ENCODE measurements around the gene GLI2.

Gene GLI2

DNA sequence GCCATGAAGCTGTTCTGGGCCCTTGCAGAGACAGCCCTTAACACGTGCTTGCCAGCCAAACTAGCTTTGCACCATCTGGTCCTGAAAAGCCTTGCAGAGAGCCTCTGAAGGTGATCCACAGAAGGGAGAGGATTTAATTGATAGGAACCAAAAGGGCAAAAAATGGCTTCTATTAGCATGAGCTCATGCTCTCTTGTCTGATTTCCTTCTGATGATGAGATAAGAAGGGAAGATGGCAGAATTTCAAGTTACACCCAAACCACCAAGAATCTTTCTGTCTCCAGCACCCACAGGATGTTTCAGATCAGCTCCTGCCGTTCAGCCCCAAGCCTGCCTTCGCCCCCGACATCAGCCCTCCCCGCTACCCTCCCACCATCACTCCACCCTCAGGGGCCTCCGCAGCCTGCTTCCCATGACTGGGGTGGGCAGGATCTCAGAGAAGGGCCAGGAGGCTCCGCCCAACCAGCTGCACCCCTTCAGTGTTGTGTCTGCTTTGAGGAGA, 23.4 kb upstream of the GLI2 start:
- peak; percentile 39 for DNase-seq (ENCODE audit: low read depth)

DNA sequence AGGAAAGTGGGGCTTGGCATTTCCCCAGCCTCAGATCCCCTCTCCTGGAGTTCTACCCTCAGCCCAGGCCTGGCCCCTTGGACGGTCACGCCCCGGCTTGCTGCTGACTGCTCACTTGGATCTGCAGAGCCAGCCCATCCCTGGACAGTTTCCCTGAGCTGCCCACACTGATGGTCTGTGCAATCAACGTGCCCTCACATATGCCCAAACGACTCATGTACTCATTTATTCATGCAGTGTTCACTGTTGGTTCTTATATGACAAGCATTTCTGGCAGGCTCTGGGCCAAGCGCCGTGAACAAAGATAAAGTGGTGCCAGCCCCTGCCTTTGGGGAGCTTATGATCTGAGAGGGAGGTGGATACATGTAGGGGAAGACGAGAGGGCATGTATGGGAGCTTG, 20.3 kb upstream of the GLI2 start:
- no peak for DNase-seq (ENCODE audit: low read depth)

DNA sequence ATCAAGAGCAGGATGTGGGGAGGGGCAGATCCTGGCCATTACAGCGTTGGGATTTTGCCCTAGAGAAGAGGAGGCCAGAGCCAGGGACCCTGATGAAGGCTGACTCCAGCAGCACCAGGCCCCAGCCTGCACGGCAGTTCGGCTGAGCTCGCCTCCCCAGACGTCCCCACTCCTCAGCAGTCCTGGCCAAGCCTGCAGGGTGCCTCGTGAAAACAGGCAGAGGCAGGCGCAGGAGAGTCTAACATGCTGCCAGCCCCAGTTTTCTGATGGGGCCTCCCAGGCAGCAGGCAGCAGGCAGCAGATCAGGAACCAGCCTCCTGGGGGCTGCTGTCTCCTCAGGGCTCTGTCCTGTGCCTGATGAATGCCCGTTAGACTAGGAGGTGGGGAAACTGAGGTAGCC, 19.7 kb upstream of the GLI2 start:
- DNase-seq (ENCODE audit: low read depth), result no peak

DNA sequence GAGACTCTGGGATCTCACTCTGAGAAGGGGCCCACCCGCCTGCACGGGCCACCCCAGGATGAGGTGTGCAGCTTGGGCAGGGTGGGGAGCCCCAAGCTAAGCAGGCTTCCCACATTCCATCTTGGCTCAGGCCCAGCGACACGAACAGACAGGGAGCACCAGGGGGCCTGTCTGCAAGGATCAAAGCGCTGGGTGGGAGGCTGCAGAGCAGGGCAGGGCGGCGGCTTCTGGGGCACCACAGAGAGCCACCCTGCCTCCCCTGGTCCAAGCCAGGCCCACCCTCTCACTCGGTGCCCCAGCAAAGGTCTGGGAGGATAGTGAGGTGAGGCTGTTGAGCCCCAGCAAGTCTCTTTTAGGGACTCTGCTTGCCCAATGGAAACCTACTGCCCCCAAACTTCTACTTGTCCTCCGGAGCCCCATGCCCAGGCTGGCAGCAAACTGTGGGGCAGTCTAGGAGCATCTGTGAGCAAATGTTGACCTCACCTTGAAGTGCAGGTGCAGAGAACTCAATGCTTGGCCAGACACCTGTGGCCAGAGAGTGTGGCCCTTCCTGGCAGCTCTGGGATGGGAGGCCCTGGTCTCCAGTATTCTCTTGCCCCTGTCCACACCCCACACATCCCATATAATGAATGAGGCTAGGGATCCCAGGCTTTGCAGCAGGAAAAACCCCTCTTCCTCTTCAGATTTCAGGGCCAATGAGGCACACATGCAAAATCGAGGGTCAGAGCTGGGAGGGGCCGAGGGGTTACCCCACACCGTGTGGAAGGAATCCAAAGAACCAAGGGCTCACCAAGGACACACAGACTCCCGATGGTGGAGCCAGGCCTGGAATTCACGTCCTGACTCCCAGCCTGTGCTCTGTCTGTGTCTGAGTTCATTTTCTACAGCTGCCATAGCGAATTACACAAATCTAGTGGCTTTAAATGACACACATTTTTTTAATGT, 18.8 kb upstream of the GLI2 start:
- no peak for DNase-seq (ENCODE audit: low read depth)

DNA sequence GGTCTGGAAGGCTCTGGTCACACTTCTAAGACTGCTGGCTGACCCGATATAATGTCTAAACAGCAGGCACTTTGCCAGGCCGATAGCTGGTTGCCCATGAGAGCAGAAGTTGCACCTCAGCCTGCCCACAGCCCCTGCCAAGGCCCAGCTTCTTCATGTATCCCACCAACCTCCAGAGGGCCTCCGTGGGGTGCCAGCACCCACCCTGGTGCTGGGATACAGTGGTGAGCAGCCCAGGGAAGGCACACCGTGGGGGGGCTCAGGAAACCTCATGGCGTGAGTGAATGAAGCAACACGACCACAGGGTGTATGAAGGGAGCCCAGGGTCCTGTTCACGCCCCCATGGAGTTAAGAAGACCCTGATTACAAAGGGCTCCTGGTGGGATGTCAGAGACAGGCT, 16.2 kb upstream of the GLI2 start:
- DNase-seq (ENCODE audit: low read depth), result no peak

DNA sequence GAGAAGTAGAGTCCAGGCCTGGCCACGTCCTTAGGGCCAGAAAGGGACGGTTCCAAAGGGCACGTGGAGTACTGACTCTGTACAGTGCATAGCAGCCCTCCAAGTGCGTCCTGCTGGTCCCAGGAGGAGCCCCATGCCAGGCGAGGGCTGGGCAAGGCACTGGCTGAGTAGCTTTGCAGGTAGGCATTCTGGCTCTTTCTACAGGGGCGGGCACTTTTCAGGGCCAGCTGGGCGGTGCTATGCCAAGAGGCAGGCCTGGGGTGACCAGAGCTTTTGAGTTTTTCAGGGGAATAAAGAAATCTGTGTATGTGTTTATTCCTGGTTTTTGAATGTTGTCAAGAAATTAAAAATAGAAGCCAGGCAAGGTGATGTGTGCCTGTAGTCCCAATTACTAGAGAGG, 15.4 kb upstream of the GLI2 start:
- no peak for DNase-seq (ENCODE audit: low read depth)

DNA sequence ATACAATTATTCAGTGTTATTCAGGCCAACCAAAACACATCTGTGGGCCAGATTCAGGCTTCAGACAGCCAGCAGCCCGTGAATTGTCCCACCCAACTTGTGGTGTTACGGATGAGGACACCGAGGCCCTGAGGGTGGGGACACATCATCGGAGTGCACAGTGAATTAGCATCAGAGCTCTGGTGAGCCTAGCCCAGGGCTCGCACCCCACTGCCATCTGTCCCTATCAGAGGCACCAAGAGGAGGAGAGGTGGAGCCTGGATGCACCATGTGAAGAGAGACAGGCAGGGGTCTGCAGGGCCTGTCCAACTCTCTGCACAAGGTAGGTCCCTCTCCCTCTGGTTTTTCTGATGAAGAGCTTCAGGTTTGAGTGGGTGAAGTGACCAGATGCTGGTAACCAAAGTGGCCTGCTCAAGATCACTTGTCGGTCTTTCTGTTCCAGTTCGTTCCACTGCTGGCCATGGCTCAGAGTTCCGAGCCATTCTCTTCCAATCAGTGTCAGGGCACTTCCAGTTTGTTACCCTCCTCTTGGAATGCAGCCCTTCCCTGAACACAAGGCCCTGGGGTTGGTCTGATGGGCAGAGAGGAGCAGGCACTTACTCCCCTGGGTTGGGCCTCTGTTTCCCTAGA, 14.8 kb upstream of the GLI2 start:
- DNase-seq (ENCODE audit: low read depth), result no peak

DNA sequence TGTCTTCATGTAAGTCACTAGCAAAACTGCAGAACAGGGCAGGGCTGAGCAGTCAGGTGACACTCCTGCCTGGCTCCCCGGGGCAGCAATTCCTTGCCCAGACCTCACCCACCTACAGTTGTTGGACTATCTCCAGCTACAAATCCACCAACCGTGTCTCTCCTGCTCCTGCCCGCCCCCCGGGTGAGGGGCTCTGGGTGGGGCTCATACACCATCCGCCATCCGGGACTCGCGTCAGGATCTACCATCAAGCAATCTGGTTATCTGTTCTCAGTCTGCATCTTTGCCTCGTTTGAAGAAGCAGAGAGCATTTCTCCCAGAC, 13.5 kb upstream of the GLI2 start:
- no peak for DNase-seq (ENCODE audit: low read depth)

DNA sequence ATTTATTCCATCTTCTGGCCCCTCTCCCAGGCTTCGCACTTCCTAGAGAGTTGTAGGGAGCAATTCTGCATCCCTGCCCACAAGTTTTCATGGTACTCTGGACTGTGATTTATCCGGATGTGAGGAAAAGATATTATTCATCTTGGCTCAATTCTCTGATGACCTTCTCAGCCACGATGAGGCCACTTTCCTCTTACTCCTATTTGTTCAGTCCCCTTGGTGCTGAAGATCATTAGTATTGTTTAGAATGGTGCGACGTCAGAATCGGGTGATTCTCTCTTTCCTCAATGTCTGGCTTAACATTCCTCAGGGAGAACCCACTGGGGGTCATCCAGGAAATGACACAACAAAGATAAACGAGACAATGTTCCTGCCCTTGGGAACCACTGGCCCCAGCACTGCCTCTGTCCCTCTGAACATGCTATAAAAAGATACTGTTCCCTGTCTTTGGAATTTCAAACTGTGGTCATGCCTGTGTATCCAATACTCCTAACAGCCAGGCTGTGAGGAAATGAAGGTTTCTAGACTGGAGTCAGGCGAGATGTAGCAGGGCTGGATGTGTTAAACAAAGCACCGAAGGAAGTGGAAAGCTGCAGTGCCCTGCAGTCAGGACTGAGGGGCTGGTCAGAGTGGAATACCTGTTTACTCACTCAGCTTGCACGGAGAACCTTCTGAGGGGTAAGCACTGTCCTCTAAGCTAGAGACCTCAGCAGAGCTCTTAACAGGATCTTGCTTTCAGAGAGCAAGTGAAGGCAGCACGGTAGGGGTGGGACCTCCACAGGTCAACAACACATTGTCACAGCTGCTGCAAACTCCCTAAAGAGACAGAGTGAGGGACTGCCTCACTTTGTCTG, 12.9 kb upstream of the GLI2 start:
- DNase-seq (ENCODE audit: low read depth), result peak; percentile 41

DNA sequence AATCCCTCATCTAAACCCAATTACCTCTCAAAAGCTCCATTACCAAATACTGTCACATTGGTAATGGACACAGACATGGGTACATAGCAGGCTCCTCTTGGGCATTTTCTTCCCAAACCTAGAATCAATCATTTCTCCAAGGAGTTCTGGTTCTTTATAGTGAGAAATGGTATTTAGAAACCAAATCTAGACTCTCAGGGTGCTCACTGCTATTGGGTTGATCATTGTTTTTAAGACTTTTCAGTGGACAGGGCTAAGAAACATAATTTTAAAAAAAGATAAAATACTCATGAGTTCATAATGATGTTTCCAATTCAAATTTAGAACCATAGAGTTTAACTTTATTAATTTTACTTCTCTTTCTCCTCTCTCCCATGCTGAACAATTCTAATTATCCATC, 9.4 kb upstream of the GLI2 start:
- no peak for DNase-seq (ENCODE audit: low read depth)

DNA sequence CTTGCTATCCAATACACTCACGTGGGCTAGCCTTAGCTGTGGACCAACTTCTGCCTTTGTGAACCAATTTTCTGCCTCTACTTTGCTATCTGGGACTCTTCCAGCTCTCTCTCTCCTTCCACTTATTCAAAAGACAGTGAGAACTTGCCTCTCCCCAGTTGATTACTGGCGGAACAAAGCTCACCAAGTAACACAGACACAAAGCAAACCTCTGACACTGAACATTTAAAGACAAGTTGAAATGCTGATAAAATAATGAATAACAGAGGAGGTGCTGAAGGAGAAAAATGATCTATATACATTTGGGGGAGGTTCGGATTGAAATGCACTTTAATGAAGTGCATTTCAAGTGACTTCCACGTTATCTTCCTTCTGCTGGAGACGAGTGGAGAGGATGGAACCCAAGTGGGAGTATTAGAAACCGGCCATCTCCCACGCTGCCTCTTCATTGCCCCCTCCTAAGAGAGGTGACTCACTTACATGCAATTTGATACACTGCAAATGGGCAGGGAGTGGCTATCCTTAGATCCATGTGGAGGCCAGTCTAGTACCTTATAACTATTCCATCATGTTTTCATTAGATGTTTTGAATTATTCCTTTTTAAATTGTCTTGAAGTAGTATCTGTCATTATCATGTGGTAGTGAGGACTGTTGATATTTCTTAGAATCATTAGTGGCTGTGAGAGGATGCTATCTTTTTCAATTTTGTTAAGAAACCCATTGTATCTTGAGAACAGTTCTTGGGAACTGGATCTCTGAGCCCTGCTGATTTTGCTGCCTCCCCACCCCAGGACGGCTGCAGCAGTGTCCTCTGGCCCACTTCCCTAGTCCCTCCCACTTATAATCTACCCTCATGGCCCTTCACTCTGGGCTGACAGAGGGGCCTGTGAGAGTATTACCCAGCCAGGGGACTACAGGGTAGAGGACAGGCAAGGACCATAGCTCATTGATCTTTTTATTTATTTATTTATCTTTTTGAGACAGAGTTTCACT, 6.0 kb upstream of the GLI2 start:
- DNase-seq (ENCODE audit: low read depth), result peak; percentile 86

DNA sequence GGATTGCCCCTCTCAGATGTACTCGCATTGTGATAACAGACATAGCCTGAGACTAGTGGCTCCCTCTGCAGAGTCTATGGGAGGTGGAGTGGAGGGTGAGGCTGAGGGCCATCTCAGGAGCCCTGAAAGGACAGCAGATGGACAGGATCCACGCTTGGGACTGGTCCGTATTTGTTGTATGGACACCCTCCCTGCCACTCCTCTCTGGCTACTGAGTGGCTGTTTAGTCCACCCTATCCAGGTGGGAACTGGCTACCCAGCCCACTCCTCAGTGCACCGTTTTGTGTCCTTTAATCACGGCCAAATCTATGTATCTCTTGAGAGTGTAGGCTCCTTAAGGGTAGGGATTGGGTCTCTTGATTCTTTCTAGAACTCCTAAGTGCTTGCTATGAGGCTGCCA, 4.5 kb upstream of the GLI2 start:
- DNase-seq (ENCODE audit: low read depth), result no peak

DNA sequence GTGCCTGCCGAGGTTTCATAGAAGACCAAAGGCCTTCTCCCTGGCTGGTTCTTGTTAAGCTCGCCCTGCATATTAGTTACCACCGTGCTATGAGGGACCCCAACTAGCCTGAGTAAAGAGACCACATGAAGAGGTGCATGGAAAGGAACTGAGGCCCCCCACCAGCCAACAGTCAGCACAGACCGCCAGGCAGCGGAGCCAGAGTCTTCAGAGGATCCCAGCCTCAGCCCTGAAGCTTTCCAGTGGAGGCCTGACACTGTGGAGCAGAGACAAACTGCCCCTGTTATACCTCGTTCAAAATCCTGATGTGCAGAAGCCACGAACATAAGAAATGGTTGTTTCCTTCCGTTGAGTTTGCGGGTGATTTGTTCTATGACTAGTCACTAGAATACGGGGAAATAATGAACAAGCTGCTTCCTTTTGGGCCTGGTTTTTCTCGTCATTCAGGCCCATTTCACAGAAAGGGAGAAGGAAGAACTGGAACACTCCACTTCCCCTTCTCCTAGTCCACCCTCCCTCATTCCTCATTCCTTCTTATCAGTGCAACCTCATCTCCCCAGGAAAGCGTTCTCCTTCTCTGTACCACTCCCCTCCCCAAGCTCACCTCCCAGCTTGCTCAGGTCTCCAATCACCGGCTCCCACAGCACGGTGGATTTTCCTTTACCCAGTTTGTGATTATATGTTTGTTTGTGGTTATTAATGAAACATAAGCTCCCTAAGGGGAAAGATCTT, 3.0 kb upstream of the GLI2 start:
- no peak for DNase-seq (ENCODE audit: low read depth)

DNA sequence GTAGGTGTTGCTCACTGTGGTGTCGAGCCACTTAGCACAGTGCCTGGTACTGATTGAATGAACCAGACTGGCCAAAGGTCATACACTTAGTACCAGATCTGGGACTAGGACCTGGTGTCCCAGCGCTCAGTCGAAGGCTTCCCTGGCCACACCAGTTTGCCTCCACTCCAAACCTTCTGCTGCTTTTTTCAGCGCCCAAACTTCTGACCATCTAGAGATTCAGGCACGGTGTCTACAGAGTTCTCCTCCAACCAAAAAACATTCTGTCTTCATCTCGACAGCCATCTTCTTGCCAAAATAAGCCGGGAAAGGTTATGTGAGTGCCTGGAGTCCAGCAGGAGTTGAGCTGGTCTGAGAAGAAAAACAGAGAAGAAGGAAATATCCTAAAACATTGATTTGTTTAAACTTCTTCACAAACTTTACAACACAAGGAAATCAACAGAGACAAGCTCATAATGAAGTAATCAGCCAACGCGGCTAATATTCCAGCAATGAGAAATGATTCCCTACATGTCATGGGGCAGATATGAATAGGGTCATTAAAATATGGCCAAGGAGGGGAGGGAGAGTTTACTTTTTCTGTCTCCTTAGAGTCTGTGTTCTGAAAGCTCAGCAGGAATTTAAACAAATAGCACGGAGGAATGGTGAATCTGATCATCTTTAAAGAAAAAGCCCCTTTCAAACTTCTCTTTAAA, 2.3 kb upstream of the GLI2 start:
- no peak for DNase-seq (ENCODE audit: low read depth)

DNA sequence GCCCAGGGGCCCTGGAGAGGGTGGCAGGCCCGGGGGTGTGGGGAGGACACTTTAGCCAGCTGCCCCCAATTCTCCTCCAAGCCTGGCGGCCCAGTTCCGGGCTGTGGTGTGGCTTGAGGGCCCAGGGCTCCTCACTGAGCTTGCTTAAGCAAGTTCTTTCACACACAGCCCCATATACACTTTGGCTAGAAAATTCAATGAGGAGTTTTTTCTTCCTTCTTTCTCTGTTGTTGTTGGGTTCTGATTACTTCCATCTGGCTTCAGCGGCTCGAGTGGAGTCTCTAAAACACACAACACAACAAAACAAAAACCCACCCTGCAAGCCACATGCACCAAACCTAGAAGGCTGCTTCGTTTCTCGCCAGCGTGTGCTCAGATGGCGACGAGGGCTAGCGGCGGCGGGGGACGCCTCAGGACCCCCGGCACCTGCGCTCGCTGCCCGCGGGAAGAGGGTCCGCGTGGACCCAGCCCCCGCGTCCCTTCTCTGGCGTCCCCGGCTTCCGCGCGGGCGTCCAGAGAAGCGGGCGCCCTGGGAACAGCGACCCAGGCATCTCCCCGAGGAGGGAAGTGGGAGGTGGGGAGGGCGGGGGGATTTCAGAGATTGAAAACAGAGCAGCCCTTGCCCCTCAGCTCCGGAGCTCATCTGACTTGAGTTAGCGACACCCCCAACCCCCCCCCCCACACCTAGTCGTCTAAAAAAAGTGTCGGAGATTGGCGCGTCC, 577 bp upstream of the GLI2 start:
- DNase-seq (ENCODE audit: low read depth), result no peak

DNA sequence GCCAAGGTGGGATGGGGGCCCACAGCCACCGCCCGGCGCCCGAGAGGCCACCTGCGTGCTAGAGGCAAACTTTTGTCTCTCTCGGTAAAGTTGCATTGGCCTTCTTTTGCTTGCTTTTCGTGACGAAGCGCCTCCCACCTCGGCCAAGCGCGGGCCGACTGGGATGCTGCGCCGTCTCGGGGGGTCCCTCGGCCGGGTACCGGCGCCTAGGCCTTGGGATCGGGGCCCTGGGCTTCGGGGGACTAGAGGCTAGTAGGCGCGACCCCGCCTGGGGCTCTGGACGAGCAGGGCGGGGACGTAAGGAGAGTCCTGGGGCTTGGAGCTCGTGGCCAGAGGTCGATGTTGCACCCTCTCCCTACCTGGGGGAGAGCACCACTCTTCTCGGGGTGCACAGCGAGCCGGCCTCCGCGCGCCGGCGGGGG, 545 bp downstream of the GLI2 start:
- DNase-seq (ENCODE audit: low read depth), result no peak

DNA sequence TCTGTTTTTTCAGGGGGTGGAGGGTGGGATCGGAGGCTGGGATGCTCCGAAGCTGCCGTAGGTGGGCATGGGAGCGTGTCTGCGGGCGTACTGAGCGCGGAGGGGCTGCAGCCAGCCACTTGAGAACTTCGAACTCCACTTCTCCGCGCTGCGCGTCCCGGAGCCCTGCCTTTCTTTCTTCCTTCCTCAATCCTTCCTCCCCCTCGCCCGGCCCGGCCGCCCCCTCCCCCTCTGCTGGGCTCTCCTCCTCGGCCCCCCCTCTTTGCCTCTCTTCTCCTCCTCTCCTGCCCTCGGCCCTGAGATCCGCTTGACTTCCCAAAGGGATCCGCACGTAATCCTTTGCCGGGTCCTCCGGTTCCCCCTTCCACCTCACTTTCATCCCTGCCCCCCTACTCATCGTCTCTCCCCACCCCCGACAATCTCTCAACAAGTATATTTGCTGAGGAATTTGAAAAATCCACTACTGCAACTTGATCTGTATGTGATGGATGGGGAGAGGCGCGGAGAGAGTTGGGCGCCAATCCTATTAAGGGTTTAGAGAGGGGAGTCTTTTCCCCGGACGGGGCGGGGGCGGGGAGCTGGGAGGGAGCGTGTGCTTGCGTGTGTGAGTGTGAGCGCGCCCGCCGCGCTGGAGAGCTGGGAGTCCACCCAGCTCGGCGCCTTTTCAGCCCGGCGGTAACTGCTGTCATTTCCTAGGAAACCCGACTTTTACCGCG, 1.1 kb downstream of the GLI2 start:
- peak; percentile 92 for DNase-seq (ENCODE audit: low read depth)

DNA sequence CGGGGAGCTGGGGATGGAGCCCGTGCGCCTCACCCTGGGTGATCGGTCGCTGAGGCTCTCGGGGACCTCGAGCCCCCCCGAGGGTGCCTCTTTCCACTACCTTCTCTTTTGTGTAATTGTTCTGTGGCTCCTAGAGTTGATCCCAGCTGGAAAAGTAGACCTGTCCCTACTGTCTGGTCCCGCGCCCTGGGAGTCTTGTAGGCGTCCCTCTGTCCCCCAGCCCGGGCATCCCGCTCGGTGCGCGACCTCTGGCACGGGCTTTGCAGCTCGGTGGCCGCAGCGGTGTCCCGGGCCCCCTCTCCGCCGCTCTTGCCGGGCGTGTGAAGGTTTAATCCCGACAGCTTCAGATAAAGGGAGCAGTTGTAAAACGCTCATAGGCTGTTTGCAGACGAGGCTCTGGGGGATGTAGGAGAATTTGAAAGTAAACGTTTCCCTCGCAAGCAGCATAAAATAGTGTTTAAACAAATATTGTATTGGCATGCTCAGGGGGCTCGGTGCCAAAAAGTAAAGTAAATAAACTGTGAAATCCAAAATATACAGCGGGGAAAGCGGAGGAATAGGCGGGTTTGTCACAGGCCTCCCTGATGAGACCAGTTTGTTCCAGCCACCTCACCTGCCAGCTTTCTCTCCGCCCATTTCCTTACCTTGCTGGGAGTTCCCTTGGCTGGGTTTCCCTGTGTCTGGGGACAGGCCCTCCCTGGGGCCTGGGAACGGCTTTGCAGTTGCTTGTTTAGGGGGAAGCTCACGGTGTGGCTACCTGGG, 1.9 kb downstream of the GLI2 start:
- peak; percentile 63 for DNase-seq (ENCODE audit: low read depth)
